ENCODE data around the gene RUBCNL. TPM values are rescaled to one million over a fixed set of nuclear protein-coding genes. Genes with fewer than 3 reads are reported as not detected.

The RUBCNL gene
- total RNA-seq, 1 experiment from 2014 or later, result 1.4 TPM

GRCh38 chr13:46340631-46341111, 46.4 kb downstream of the RUBCNL start:
- Mint-ChIP-seq H3K36me3 (ENCODE audit: insufficient read depth in 1 of 3, low read depth in 3 of 3) (peaks cover 0 to 5% (median 0%) of the 10 kb centered on the region in 3 experiments; a peak in 2 of 7 replicates), H3K4me1 (0 out of 4 replicates have a peak, but pooled peaks cover 0 to 2% of the 10 kb centered on the region in 2 experiments), H3K27ac (no peak overlapping the region; a peak in 2 of 7 replicates), H3K4me3 (no peak overlapping the region), H3K27me3 (ENCODE audit: low read depth) (0 out of 2 replicates have a peak, but pooled peaks cover 2% of the 10 kb centered on the region), H3K9me3 (peaks cover 4 to 8% of the 10 kb centered on the region in 2 experiments; a peak in 4 of 5 replicates)
- H4K5ac ChIP-seq (ENCODE audit: insufficient read length, low read depth, low read length), result no peak overlapping the region
- no peaks in the 10 kb centered on the region for H4K20me1 ChIP-seq (ENCODE audit: control insufficient read depth, insufficient read depth, insufficient read length)
- no peaks in the 10 kb centered on the region for H3K79me1 ChIP-seq (ENCODE audit: insufficient read depth, low read depth, low read length, poor library complexity, severe bottlenecking)
- H2BK12ac ChIP-seq (ENCODE audit: insufficient read length, low read depth, low read length), result no peak overlapping the region
- H3K56ac ChIP-seq (ENCODE audit: insufficient read length, low read depth, low read length), result no peak overlapping the region
- no peak overlapping the region for H2BK120ac ChIP-seq (ENCODE audit: low read depth, low read length, poor library complexity, severe bottlenecking)
- H2BK5ac ChIP-seq (ENCODE audit: insufficient read length, low read length), result no peak overlapping the region
- no peak overlapping the region for H3K9ac ChIP-seq (ENCODE audit: extremely low read depth, insufficient read length, low read length)
- H4K8ac ChIP-seq (replicated peaks; ENCODE audit: insufficient read length, low read depth, low read length), result no peak overlapping the region
- TF ChIP-seq, protein P1, sequence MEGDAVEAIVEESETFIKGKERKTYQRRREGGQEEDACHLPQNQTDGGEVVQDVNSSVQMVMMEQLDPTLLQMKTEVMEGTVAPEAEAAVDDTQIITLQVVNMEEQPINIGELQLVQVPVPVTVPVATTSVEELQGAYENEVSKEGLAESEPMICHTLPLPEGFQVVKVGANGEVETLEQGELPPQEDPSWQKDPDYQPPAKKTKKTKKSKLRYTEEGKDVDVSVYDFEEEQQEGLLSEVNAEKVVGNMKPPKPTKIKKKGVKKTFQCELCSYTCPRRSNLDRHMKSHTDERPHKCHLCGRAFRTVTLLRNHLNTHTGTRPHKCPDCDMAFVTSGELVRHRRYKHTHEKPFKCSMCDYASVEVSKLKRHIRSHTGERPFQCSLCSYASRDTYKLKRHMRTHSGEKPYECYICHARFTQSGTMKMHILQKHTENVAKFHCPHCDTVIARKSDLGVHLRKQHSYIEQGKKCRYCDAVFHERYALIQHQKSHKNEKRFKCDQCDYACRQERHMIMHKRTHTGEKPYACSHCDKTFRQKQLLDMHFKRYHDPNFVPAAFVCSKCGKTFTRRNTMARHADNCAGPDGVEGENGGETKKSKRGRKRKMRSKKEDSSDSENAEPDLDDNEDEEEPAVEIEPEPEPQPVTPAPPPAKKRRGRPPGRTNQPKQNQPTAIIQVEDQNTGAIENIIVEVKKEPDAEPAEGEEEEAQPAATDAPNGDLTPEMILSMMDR (conservative IDR thresholded peaks at IDR 0.05), result no peak
- no peak overlapping the region for H2BK15ac ChIP-seq (ENCODE audit: low read depth, low read length)
- H3K27me3 ChIP-seq (ENCODE audit: insufficient read depth, low read length), result no peaks in the 10 kb centered on the region
- no peak overlapping the region for H2BK20ac ChIP-seq (ENCODE audit: low read depth, low read length, poor library complexity, severe bottlenecking)
- no peak overlapping the region for H2AK5ac ChIP-seq (ENCODE audit: insufficient read length, low read length)
- WGBS (ENCODE audit: extremely low coverage, insufficient read length, low lambda C conversion rate), result no CpG with 5 or more reads among the region's 3 CpGs
- no peak overlapping the region for H4K91ac ChIP-seq (ENCODE audit: insufficient read length, low read depth, low read length)
- no peak for DNase-seq
- no peak overlapping the region for H3K14ac ChIP-seq (ENCODE audit: insufficient read depth, low read length)
- H3K4me1 ChIP-seq (ENCODE audit: insufficient read depth, low read length), result no peaks in the 10 kb centered on the region
- no peaks in the 10 kb centered on the region for H3K23me2 ChIP-seq (ENCODE audit: insufficient read length, low read depth, low read length, poor library complexity, severe bottlenecking)
- no peak overlapping the region for H3K4me2 ChIP-seq (ENCODE audit: insufficient read depth, insufficient read length, low read length)
- H3K4ac ChIP-seq (ENCODE audit: low read depth, low read length), result no peak overlapping the region
- H2AFZ ChIP-seq (ENCODE audit: low read length), result no peak overlapping the region
- H3K9me3 ChIP-seq (ENCODE audit: control insufficient read depth, low read depth, low read length), result no peaks in the 10 kb centered on the region
- H3K23ac ChIP-seq (ENCODE audit: insufficient read length, low read depth, low read length), result no peak overlapping the region
- no peak overlapping the region for H3T11ph ChIP-seq (ENCODE audit: low read length)
- H3K79me2 ChIP-seq (ENCODE audit: insufficient read depth, low read length), result no peaks in the 10 kb centered on the region
- H3K27ac ChIP-seq (ENCODE audit: insufficient read length, low read depth, low read length), result no peak overlapping the region
- H3K18ac ChIP-seq (ENCODE audit: insufficient read length, low read depth, low read length), result no peak overlapping the region
